Trophoblast cell (in vitro differentiated cells and primary cell): Measurements from ENCODE around the gene HEATR5A.
"Not testable (repeated sequence)": the region's sequence is repeated elsewhere in the genome, so short reads cannot be mapped to it uniquely, and the experiment has no call there.

Experiments
- DNase-seq, 2 donors: peaks; one replicate each; pipeline ENCODE4 v3.0.0-alpha.2; 2016
- H2AFZ ChIP-seq: 2 replicates; pipeline ENCODE4 v1.6.1; 2013; ENCODE audit warnings: low read length, moderate library complexity, mild to moderate bottlenecking; ENCODE audit not compliant: insufficient read depth, poor library complexity
- H2AK5ac ChIP-seq: 2 replicates; pipeline ENCODE4 v1.6.1; 2013; ENCODE audit warnings: mild to moderate bottlenecking, low read length
- H2BK120ac ChIP-seq: 2 replicates; pipeline ENCODE4 v1.6.1; 2013; ENCODE audit warnings: low read length, mild to moderate bottlenecking, moderate library complexity; ENCODE audit not compliant: insufficient read depth, poor library complexity
- H2BK12ac ChIP-seq: 2 replicates; pipeline ENCODE4 v1.6.1; 2013; ENCODE audit warnings: mild to moderate bottlenecking, low read length, moderate library complexity
- H2BK5ac ChIP-seq: 2 replicates; pipeline ENCODE4 v1.6.1; 2013; ENCODE audit warnings: low read length, low read depth, moderate library complexity, mild to moderate bottlenecking; ENCODE audit not compliant: poor library complexity
- H3K14ac ChIP-seq: 2 replicates; pipeline ENCODE4 v1.6.1; 2013; ENCODE audit warnings: mild to moderate bottlenecking, low read length
- H3K18ac ChIP-seq: 2 replicates; pipeline ENCODE4 v1.6.1; 2013; ENCODE audit warnings: mild to moderate bottlenecking, low read length
- H3K23ac ChIP-seq: 2 replicates; pipeline ENCODE4 v1.6.1; 2013; ENCODE audit warnings: low read length
- H3K27ac ChIP-seq: 2 replicates; pipeline ENCODE4 v1.5.1; 2013; ENCODE audit warnings: low read depth, mild to moderate bottlenecking, inconsistent platforms, low read length, moderate library complexity
- H3K27me3 ChIP-seq: 2 replicates; pipeline ENCODE4 v1.6.1; 2013; ENCODE audit warnings: inconsistent platforms, mild to moderate bottlenecking, low read length, moderate library complexity; ENCODE audit not compliant: insufficient read depth
- H3K36me3 ChIP-seq, 2 experiments: 1 replicate in 1 of 2; 2 replicates in 1 of 2; pipeline ENCODE4 v1.6.1; 2013; ENCODE audit warnings: low read length in 2 of 2, mild to moderate bottlenecking in 2 of 2, moderate library complexity in 1 of 2; ENCODE audit not compliant: insufficient read depth in 2 of 2, control insufficient read depth in 1 of 2
- H3K4ac ChIP-seq: 2 replicates; pipeline ENCODE4 v1.6.1; 2013; ENCODE audit warnings: low read depth, mild to moderate bottlenecking, low read length, moderate library complexity
- H3K4me1 ChIP-seq, 2 experiments: 1 replicate in 1 of 2; 2 replicates in 1 of 2; pipeline ENCODE4 v1.6.1; 2013; ENCODE audit warnings: low read length in 2 of 2, mild to moderate bottlenecking in 2 of 2, moderate library complexity in 1 of 2; ENCODE audit not compliant: insufficient read depth in 2 of 2, control insufficient read depth in 1 of 2
- H3K4me2 ChIP-seq: 2 replicates; pipeline ENCODE4 v1.6.1; 2013; ENCODE audit warnings: inconsistent platforms, mild to moderate bottlenecking, low read length, moderate library complexity
- H3K4me3 ChIP-seq: 2 replicates; pipeline ENCODE4 v1.5.1; 2013; ENCODE audit warnings: mild to moderate bottlenecking, low read depth, low read length, inconsistent platforms
- H3K79me1 ChIP-seq: one replicate; pipeline ENCODE4 v1.6.1; 2013; ENCODE audit warnings: low read length
- H3K79me2 ChIP-seq: 2 replicates; pipeline ENCODE4 v1.6.1; 2013; ENCODE audit warnings: low read length, mild to moderate bottlenecking; ENCODE audit not compliant: control insufficient read depth, insufficient read depth, poor library complexity
- H3K9ac ChIP-seq: 2 replicates; pipeline ENCODE4 v1.6.1; 2013; ENCODE audit warnings: mild to moderate bottlenecking, low read length
- H3K9me3 ChIP-seq: 2 replicates; pipeline ENCODE4 v1.6.1; 2013; ENCODE audit warnings: low read depth, mild to moderate bottlenecking, control low read depth, inconsistent platforms, low read length; ENCODE audit not compliant: insufficient read depth
- H4K12ac ChIP-seq: 2 replicates; pipeline ENCODE4 v1.6.1; 2013; ENCODE audit warnings: low read depth, mild to moderate bottlenecking, low read length, moderate library complexity
- H4K8ac ChIP-seq: 2 replicates; pipeline ENCODE4 v1.6.1; 2013; ENCODE audit warnings: low read depth, mild to moderate bottlenecking, low read length, moderate library complexity
- H4K91ac ChIP-seq: one replicate; pipeline ENCODE4 v1.6.1; 2013; ENCODE audit warnings: low read depth, mild to moderate bottlenecking, low read length, moderate library complexity
- WGBS: extraction: QIAGEN DNeasy Blood & Tissue Kit; methylation state at CpG from one replicate; pipeline ENCODE4 v1.1.7; 2013; ENCODE audit warnings: missing lambda C conversion rate; ENCODE audit not compliant: insufficient read length, insufficient coverage; ENCODE audit errors: extremely low coverage; 5-methylcytosine and 5-hydroxymethylcytosine counted together

HEATR5A gene

DNA sequence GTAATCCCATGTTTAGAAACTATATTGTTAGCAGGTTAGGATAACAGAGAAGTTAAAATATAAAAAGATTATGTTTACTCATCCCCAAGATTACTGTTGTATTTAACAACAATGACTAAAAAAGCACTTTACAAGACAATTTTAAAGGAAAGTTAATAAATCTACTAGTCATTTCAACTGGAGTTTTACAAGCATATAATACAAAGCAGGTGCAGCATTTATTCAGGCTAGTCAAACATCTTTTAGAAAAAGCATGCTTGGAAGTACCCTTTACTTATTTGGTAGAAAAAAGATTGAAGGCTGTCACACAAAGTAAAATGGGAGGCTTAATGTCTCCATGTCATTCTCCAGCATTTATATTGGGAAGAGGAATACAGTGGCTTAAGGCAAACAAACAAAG, 80.6 kb downstream of the HEATR5A start:
- no peaks in the 10 kb centered on the region for H3K79me1 ChIP-seq
- no peak overlapping the region for H2BK12ac ChIP-seq
- H2BK5ac ChIP-seq: no peak overlapping the region
- H3K4ac ChIP-seq: no peak overlapping the region
- no peak overlapping the region for H3K14ac ChIP-seq
- H3K27me3 ChIP-seq: no peaks in the 10 kb centered on the region
- no peak overlapping the region for H3K9ac ChIP-seq
- no peak overlapping the region for H4K91ac ChIP-seq
- no peak overlapping the region for H2AFZ ChIP-seq
- H3K36me3 ChIP-seq: peaks cover 0 to 8% of the 10 kb centered on the region in 2 experiments
- H2BK120ac ChIP-seq: no peak overlapping the region
- H3K18ac ChIP-seq: no peak overlapping the region
- no peak overlapping the region for H3K4me2 ChIP-seq
- DNase-seq: no peak
- no peak overlapping the region for H3K23ac ChIP-seq
- no peak overlapping the region for H4K12ac ChIP-seq
- no peak overlapping the region for H2AK5ac ChIP-seq
- H4K8ac ChIP-seq: no peak overlapping the region
- H3K4me3 ChIP-seq: no peak overlapping the region
- H3K9me3 ChIP-seq: no peaks in the 10 kb centered on the region
- H3K27ac ChIP-seq: no peak overlapping the region
- no peaks in the 10 kb centered on the region for H3K79me2 ChIP-seq
- H3K4me1 ChIP-seq: no peaks in the 10 kb centered on the region

DNA sequence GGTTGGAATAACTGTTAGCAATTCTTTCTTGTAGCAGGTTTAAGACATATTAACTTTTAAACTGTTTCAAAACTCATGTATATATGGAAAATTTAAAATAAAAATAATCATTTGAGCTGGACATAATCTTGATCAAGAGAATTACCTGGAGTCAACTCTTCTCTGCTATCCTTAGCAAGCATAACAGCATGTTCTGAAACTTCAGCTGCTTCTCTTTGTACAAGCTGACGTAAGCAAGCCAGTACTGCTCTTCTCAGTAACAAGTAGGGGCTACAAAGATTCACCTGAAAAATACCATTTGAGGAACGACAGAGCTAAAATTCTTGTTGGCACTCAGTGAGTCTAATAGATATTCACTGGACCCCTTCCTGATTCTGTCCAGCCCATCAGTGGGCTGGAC, 83.0 kb downstream of the HEATR5A start:
- no peaks in the 10 kb centered on the region for H3K4me1 ChIP-seq
- H3K27me3 ChIP-seq: no peaks in the 10 kb centered on the region
- no peak overlapping the region for H2BK12ac ChIP-seq
- H4K8ac ChIP-seq: no peak overlapping the region
- no peak overlapping the region for H3K9ac ChIP-seq
- H2BK120ac ChIP-seq: no peak overlapping the region
- H3K4me2 ChIP-seq: no peak overlapping the region
- H2AFZ ChIP-seq: no peak overlapping the region
- H2BK5ac ChIP-seq: no peak overlapping the region
- no CpG with 5 or more reads among the region's 2 CpGs for WGBS
- no peak overlapping the region for H3K27ac ChIP-seq
- H3K36me3 ChIP-seq: peaks cover 0 to 6% of the 10 kb centered on the region in 2 experiments
- H2AK5ac ChIP-seq: no peak overlapping the region
- no peak overlapping the region for H4K12ac ChIP-seq
- H3K79me2 ChIP-seq: no peaks in the 10 kb centered on the region
- H3K18ac ChIP-seq: no peak overlapping the region
- no peak overlapping the region for H3K14ac ChIP-seq
- no peaks in the 10 kb centered on the region for H3K79me1 ChIP-seq
- H4K91ac ChIP-seq: no peak overlapping the region
- no peak for DNase-seq
- no peak overlapping the region for H3K23ac ChIP-seq
- H3K4ac ChIP-seq: no peak overlapping the region
- no peaks in the 10 kb centered on the region for H3K9me3 ChIP-seq
- no peak overlapping the region for H3K4me3 ChIP-seq

DNA sequence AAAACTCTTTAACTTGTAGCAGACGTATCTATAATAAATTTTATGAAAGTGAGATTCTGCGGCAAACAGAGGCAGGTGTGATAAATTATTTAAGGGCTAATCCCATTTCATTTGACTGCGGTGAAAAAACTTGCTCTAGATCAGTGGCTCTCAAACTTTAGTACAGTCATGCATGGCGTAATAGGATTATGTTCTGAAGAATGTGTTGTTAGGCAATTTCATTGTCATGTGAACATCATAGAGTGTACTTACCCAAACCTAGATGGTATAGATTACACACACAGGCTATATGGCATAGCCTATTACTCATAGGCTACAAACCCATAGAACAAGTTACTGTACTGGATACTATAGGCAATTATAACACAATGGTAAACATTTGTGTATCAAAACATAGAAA, 83.7 kb downstream of the HEATR5A start:
- no CpG with 5 or more reads among the region's 4 CpGs for WGBS
- H3K79me1 ChIP-seq: no peaks in the 10 kb centered on the region

DNA sequence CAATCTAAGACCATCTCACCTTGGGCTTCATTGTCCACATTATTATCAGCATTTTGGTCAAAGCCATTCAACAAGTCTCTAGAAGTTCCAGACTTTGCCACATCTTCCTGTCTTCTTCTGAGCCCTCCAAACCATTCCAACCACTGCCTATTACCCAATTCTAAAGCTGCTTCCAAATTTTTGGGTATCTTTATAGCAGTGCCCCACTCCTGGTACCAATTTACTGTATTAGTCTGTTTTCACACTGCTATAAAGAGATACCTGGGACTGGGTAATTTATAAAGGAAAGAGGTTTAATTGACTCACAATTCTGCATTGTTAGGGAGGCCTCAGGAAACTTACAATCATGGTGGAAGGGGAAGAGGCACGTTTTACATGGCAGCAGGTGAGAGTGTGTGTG, 89.0 kb downstream of the HEATR5A start:
- H4K12ac ChIP-seq, DNase-seq, H3K79me2 ChIP-seq, H2AK5ac ChIP-seq, H3K23ac ChIP-seq, H3K4me3 ChIP-seq, H3K14ac ChIP-seq, H3K27me3 ChIP-seq, H2BK120ac ChIP-seq, H2BK12ac ChIP-seq, H2AFZ ChIP-seq, H3K9me3 ChIP-seq, H4K91ac ChIP-seq, H3K4ac ChIP-seq, H2BK5ac ChIP-seq, H3K9ac ChIP-seq, H3K18ac ChIP-seq, H4K8ac ChIP-seq, H3K4me2 ChIP-seq, H3K79me1 ChIP-seq, H3K4me1 ChIP-seq, H3K27ac ChIP-seq: not testable (repeated sequence)
- H3K36me3 ChIP-seq: peaks cover 12% of the 10 kb centered on the region in 2 experiments
- no CpG with 5 or more reads among the region's 1 CpG for WGBS

More for the DNA sequence above, 83.7 kb downstream of the HEATR5A start:
- H3K79me2 ChIP-seq: no peaks in the 10 kb centered on the region
- no peak overlapping the region for H3K9ac ChIP-seq
- H3K18ac ChIP-seq: no peak overlapping the region
- H4K8ac ChIP-seq: no peak overlapping the region
- no peak overlapping the region for H4K91ac ChIP-seq
- H3K4me1 ChIP-seq: no peaks in the 10 kb centered on the region
- H2BK12ac ChIP-seq: no peak overlapping the region
- H3K27me3 ChIP-seq: no peaks in the 10 kb centered on the region
- H3K4me3 ChIP-seq: no peak overlapping the region
- no peaks in the 10 kb centered on the region for H3K9me3 ChIP-seq
- no peak overlapping the region for H3K14ac ChIP-seq
- H2BK120ac ChIP-seq: no peak overlapping the region
- H3K36me3 ChIP-seq: peaks cover 0 to 3% of the 10 kb centered on the region in 2 experiments
- H4K12ac ChIP-seq: no peak overlapping the region
- no peak overlapping the region for H2AK5ac ChIP-seq
- no peak overlapping the region for H3K27ac ChIP-seq
- no peak overlapping the region for H2AFZ ChIP-seq
- no peak overlapping the region for H2BK5ac ChIP-seq
- H3K23ac ChIP-seq: no peak overlapping the region
- H3K4me2 ChIP-seq: no peak overlapping the region
- peak; percentile 34 to 97 for DNase-seq
- no peak overlapping the region for H3K4ac ChIP-seq
